ENCODE data around the gene MGAT4A.

MGAT4A gene

DNA sequence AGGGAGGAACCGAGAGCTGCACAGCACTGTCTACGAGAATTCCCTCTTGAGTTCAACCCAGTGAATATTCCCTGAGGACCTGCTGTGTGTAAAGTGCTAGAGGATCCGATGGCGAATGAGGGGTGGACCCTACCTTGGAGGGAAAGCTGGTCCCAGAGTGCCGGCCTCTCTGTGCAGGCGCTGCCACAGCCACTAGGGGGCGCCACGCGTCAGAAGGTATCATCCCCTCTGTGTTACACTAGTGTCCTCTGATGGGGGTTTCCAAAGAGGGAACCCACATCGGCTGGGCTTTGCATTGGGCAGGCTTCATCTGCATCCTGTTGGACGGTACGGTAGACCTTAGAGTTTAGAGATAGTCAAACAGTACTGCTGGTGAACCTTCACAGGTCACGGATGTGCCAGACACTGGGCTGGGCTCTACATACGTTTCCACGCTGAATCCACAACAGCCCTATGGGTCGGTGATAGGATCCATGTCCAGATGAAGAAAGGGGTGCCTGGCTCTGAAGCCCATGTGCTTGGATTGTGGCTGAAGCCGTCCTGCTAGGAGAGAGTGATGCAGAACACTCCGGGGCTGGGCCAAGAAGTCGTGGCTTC, 161.6 kb downstream of the MGAT4A start:
- no peak for DNase-seq
